GM18867 (cell line): ENCODE data around the gene ARFGAP3.
"Not testable (repeated sequence)": the region's sequence is repeated elsewhere in the genome, so short reads cannot be mapped to it uniquely, and the experiment has no call there.

Source experiments
- ATAC-seq: cut with Tn5 transposase; IDR thresholded peaks from one replicate; pipeline ENCODE4 v1.9.1; 2021; ENCODE audit warnings: mild to moderate bottlenecking, moderate library complexity; ENCODE audit not compliant: unreplicated experiment

ARFGAP3 gene

GRCh38 chr22:42770941-42771647 is 86.0 kb downstream of the ARFGAP3 start:
- ATAC-seq: no peak

- ATAC-seq: no peak
These were observed 86.7 kb downstream of the ARFGAP3 start for GRCh38 chr22:42770448-42770726.

GRCh38 chr22:42769574-42770447 is 87.3 kb downstream of the ARFGAP3 start:
- peak; percentile 68 for ATAC-seq

GRCh38 chr22:42769238-42769573 is 87.9 kb downstream of the ARFGAP3 start:
- ATAC-seq: no peak

- no peak for ATAC-seq
These were observed 88.6 kb downstream of the ARFGAP3 start for GRCh38 chr22:42768385-42769035.

GRCh38 chr22:42766860-42767259 is 90.2 kb downstream of the ARFGAP3 start:
- ATAC-seq: no peak

GRCh38 chr22:42764895-42765363 is 92.1 kb downstream of the ARFGAP3 start:
- no peak for ATAC-seq

GRCh38 chr22:42763965-42764480 is 93.0 kb downstream of the ARFGAP3 start:
- ATAC-seq: no peak

- no peak for ATAC-seq
These were observed 96.1 kb downstream of the ARFGAP3 start for GRCh38 chr22:42760806-42761565.

- ATAC-seq: no peak
These were observed 98.0 kb downstream of the ARFGAP3 start for GRCh38 chr22:42758931-42759629.

GRCh38 chr22:42755553-42755952 is 101.5 kb downstream of the ARFGAP3 start:
- ATAC-seq: not testable (repeated sequence)

GRCh38 chr22:42755121-42755520 is 102.0 kb downstream of the ARFGAP3 start:
- not testable (repeated sequence) for ATAC-seq

GRCh38 chr22:42754658-42755057 is 102.4 kb downstream of the ARFGAP3 start:
- no peak for ATAC-seq

GRCh38 chr22:42752912-42753311 is 104.2 kb downstream of the ARFGAP3 start:
- ATAC-seq: no peak

- no peak for ATAC-seq
These were observed 104.8 kb downstream of the ARFGAP3 start for GRCh38 chr22:42752230-42752746.

GRCh38 chr22:42750421-42750820 is 106.7 kb downstream of the ARFGAP3 start:
- not testable (repeated sequence) for ATAC-seq

- ATAC-seq: no peak
These were observed 109.2 kb downstream of the ARFGAP3 start for GRCh38 chr22:42747701-42748513.
